ENCODE results near the gene NFIC.

NFIC gene

GRCh38 chr19:3366753-3367627 lies 607 bp downstream of the NFIC start:
- ChIA-PET CTCF (no interaction called here), POLR2A (no interaction called here)
- peak overlapping the region; percentile 81 for H3K4me3 ChIP-seq (ENCODE audit: low read depth, low read length)
- no peak for TF ChIP-seq CTCF (IDR thresholded peaks at IDR 0.05; ENCODE audit: insufficient read depth, low read length, missing control alignments)
- no peak for DNase-seq (ENCODE audit: low read depth, low spot score)

- no peak for DNase-seq (ENCODE audit: low read depth, low spot score)
- peak overlapping the region; percentile 81 for H3K4me3 ChIP-seq (ENCODE audit: low read depth, low read length)
- TF ChIP-seq CTCF (IDR thresholded peaks at IDR 0.05; ENCODE audit: insufficient read depth, low read length, missing control alignments), result no peak
- ChIA-PET POLR2A (no interaction called here), CTCF (interaction anchor here (1.5 kb wide), 1 partner anchor 61 kb away, joined by 5 read pairs; no protein-coding TSS in a partner anchor)
Measured at GRCh38 chr19:3367628-3368440, 1.5 kb downstream of the NFIC start.

- no peak for TF ChIP-seq CTCF (IDR thresholded peaks at IDR 0.05; ENCODE audit: insufficient read depth, low read length, missing control alignments)
- no peak for DNase-seq (ENCODE audit: low read depth, low spot score)
- CTCF ChIA-PET, result interaction anchor here (1.5 kb wide), 1 partner anchor 61 kb away, joined by 5 read pairs; no protein-coding TSS in a partner anchor
- peak overlapping the region; percentile 81 for H3K4me3 ChIP-seq (ENCODE audit: low read depth, low read length)
- POLR2A ChIA-PET, result no interaction called here
Measured at GRCh38 chr19:3368441-3368795, 2.0 kb downstream of the NFIC start.

GRCh38 chr19:3368848-3369336 lies 2.5 kb downstream of the NFIC start:
- peak overlapping the region; percentile 81 for H3K4me3 ChIP-seq (ENCODE audit: low read depth, low read length)

GRCh38 chr19:3369337-3370213 lies 3.2 kb downstream of the NFIC start:
- ChIA-PET CTCF (interaction anchor here (1.2 to 1.5 kb wide), 3 partner anchors 27 to 103 kb away, joined by 3 to 5 read pairs (median 4); no protein-coding TSS in a partner anchor), POLR2A (interaction anchor here (0.5 to 0.8 kb wide), 2 partner anchors 9 to 81 kb away, joined by 3 read pairs; no protein-coding TSS in a partner anchor)
- TF ChIP-seq CTCF (IDR thresholded peaks at IDR 0.05; ENCODE audit: insufficient read depth, low read length, missing control alignments), result no peak
- H3K4me3 ChIP-seq (ENCODE audit: low read depth, low read length), result peak overlapping the region; percentile 81
- DNase-seq (ENCODE audit: low read depth, low spot score), result no peak

More at GRCh38 chr19:3368848-3369336, 2.5 kb downstream of the NFIC start:
- CTCF ChIA-PET, result interaction anchor here (1.5 kb wide), 1 partner anchor 60 kb away, joined by 5 read pairs; no protein-coding TSS in a partner anchor
- TF ChIP-seq CTCF (IDR thresholded peaks at IDR 0.05; ENCODE audit: insufficient read depth, low read length, missing control alignments), result no peak
- DNase-seq (ENCODE audit: low read depth, low spot score), result no peak
- POLR2A ChIA-PET, result no interaction called here
